Stimulated activated CD8-positive, alpha-beta memory T cell treated with anti-CD3 and anti-CD28 coated beads, Interleukin-7, amount 100 ng/mL, for 4 hours (primary cell): Measurements from ENCODE around the gene MAN1B1.

Source experiments
- DNase-seq, 2 donors: peaks; one replicate each; pipeline ENCODE4 v3.0.0-alpha.2; 2020; ENCODE audit warnings: low read depth in 2 of 2

MAN1B1 gene

DNA sequence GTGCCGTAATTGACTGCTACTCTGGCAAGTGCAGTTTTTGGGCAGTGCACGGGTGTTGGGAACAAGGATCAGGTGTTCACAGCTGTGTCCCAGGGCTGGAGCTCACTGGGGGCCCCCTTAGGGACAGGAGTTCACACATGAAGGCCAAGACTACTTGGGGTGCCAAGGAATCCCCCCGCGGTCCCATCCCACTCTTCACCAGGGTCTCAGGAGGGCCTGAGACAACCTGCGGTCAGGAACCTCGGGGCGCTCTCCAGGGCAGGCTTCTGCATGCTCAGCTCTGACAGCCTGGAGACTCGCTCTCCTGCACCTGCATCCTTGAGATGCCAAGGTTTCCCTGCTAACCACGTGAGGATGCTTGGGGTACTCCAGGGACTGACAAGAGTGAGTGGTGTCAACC, 2.3 kb upstream of the MAN1B1 start:
- no peak for DNase-seq

DNA sequence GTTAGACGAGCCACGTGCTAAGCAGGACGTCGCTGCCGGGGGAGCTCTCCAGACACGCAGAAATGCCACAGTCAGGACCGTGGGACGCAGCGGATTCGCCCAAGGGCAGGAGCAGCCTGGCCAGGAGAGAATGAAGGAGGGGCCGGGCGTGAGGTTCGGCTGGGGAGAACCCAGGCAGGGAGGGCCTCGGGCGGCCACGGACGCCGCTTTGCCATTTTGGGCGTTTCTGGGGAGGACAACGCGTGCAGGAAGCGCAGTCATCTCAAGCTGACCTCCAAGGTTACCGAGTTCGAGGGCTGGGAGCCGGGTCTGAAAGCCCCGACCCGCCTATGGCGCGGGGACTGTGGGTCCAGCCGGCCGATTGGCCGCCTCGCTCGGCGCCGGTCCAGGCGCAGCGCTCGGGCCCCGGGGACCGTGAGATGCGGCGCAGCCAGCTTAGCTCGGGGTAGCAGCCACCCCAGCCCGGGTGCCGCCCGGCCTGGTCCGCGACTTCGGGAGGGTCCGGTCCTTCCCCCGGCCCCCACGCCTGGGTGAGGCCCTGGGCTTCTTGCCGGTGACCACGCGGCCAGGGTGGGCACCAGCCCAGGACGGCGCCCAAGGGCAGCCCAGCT, 760 bp upstream of the MAN1B1 start:
- no peak for DNase-seq

DNA sequence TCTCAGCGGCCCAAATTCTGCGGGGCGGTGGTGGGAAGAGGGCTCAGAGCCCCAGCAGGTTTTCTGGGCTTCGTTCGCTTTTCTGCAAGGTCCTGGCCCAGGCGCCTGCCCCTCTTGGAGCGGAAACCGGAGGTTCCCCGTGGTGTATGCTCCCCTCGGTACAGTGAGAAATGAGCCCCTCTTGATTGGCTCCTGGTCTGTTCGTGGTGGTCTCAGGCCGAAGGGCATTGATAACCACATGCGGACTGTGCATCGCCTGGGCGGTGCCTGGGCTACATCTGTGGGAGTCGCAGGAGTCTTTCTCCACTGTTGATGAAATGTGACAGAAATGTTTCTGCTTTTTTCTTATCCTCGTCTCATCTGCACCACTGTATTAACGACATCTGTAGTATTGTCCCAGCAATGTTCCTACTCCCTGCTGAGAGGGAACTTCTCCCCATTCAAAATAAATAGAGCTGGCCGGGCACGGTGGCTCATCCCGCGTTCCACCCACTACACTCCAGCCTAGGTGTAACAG, 682 bp downstream of the MAN1B1 start:
- no peak for DNase-seq

DNA sequence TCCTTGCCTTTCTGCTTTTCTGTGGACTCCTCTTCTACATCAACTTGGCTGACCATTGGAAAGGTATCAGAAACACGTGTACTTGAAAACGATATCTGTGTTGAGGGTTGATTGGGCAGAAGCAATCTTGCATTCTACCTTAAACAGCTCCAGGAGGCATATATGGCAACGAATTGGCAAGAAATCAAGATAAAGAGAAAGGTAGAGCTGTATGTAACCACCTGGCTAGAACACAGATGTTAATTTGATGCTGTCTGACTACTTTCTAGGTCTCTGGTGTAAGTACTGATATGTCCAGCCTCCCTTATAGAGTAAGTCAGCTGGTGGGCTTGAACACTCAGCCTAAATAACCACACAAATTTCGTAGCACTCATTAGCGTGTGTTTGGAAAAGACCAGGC, 1.3 kb downstream of the MAN1B1 start:
- no peak for DNase-seq

DNA sequence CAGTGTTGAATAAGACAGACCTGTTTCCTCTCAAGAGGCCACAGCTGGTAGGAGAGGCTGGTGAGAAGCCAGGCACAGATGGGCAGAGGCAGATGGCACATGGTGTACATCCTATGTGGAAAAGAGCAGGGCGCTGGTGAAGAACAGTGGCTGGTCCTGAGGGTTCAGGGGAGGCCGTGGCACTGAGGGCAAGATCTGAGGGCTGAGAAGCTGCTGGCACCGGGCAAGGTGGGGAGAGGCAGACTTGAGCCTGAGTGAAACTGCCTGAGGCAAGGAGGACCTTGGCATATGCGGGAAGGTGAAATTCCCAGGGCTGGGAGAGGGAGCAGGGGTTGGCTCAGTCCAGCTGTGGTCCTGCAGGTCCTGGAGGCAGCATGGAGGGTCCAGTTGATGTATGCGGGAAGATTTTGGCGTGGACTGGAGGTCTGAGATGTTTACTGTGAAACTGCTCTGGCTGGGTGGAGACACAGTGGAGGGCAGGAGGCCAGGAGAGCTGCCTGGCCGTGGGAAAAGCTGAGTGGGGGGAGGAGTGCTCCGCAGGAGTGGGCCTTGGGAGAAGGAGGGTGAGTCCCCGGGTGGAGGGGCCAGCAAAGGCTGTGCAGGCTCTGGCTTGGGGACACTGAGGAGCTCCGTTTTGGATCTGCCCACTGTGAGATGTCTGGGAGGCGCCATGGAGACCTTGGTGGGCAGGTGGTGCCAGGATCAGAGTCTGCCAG, 2.6 kb downstream of the MAN1B1 start:
- DNase-seq = no peak

DNA sequence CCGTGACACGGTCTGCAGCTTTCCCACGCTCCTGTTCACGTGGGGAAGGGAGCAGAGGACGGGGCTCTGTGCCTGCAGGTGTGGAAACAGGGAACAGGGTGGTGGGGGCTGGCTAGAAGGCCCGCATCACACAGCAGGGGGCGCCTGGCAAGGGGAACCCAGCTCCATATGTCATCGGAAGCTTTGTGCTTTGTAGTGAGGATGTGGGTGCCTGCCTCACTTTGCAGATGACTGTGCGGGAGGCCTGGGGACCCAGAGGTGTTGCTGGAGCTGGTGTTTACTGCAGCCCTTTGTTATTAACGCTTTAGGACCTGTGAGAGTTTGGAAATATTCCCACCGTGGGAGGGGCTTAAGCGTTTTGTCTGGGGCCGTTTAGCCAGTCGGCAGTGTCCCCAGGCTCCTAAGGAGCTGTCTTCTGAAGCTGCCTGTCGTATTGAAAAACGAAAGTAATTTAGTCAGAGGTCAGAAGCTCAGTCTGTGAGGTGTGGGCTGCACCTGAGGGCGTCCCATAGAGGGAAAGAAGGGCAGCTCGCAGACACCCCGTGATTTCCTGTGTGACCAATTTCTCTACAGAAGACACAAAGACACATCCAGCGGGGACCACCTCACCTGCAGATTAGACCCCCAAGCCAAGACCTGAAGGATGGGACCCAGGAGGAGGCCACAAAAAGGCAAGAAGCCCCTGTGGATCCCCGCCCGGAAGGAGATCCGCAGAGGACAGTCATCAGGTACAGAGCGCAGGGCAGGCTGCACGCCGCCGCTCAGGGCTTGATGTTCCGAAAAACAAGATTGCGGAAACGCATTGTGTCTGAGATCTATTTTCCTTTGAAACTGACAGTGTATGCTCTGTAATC, 9.1 kb downstream of the MAN1B1 start:
- DNase-seq = peak; percentile 72 to 78

DNA sequence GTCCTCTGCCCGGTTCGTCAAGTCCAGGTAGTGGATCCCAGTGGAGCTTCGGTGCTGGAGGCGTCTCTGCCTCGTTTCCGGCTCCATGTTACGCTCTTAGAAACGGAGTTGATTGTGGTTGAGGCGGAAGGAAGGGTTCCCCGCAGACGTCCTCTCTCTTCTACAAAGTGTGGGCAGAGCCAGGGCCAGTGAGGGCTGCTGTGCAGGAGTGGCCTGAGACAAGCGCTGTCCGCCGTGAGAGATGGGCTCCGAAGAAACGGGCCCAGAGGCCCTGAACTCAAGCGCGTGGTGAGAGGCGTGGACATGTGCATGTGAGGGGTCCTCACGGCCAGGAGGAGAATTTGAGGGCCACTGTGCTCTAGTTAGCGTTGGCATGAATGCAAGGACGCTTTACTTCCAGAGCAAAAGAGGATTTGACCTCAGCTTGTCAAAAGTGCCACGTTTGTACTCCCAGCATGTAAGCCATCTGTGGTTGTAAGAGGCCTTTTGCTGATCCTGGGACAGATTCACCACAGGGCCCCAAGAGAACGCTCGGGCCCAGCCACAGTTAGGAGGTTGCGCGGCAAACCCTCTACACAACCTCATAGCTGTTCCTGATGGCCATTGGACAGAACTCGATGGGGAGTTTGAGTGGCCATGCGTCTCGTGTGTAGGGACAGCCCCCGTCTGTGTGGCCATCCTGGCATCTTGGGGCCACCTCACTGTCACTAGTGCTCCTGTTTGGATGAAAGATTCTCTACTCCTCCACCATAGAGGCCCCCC, 10.2 kb downstream of the MAN1B1 start:
- DNase-seq = no peak

DNA sequence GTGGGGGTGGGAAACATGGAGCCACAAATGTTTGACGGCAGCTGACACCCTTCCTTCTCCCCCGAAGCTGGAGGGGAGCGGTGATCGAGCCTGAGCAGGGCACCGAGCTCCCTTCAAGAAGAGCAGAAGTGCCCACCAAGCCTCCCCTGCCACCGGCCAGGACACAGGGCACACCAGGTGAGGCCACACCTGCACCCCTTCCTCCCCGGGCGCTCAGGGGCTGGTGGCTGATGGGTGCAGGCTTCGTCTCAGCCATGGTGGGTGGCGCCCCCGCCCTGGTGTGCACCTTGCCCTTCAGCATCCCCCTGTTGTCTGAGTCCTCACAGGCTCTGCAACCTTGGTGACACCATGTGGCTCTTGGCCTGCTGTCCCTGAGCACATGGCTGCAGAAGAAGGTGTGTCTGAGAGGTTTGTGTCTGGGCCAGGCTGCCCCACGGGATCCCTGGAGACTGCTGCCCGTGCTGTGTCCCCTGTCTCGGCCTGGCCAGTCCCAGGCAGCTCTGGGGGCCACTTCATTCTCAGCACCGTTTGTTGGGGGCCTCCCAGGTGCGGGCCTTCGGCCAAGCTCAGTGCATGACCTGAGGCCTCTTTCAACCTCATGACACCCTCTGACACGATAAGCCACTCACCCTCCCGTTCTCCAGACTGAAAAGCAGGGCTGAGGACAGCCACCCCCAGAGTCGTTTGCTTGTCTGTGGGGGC, 11.1 kb downstream of the MAN1B1 start:
- no peak for DNase-seq

DNA sequence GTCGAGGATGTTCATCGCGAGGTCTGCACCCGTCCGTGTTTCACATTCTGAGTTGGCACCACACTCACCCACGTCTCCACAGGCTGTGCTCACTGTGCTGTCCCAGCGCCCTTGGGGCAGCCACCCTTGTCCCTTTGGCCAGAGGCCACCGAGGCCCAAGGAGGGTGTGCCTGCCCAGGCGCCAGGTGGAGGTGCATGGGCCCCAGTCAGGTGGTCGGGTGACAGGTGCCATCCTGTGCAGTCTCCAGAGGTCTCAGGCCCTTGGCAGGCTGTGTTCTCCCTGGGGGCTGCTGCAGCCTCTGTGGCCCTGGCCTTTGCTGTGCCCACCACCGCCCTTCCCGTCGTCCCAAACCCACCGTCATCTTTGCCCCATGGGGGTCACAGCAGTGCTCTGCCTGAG, 12.4 kb downstream of the MAN1B1 start:
- no peak for DNase-seq

DNA sequence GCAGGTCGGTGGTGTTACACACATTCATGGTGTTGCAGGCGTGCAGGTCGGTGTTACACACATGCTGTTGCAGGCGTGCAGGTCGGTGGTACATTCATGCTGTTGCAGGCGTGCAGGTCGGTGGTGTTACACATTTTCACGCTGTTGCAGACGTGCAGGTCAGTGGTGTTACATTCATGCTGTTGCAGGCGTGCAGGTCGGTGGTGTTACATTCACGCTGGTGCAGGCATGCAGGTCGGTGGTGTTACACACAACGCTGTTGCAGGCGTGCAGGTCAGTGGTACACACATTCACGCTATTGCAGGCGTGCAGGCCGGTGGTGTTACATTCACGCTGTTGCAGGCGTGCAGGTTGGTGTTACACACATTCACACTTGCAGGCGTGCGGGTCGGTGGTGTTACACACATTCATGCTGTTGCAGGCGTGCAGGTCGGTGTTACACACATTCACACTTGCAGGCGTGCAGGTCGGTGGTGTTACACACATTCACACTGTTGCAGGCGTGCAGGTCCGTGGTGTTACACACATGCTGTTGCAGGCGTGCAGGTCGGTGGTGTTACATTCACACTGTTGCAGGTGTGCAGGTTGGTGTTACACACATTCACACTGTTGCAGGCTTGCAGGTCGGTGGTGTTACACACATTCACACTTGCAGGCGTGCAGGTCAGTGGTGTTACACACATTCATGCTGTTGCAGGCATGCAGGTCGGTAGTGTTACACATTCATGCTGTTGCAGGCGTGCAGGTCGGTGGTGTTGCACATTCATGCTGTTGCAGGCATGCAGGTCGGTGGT, 16.6 kb downstream of the MAN1B1 start:
- DNase-seq = no peak

DNA sequence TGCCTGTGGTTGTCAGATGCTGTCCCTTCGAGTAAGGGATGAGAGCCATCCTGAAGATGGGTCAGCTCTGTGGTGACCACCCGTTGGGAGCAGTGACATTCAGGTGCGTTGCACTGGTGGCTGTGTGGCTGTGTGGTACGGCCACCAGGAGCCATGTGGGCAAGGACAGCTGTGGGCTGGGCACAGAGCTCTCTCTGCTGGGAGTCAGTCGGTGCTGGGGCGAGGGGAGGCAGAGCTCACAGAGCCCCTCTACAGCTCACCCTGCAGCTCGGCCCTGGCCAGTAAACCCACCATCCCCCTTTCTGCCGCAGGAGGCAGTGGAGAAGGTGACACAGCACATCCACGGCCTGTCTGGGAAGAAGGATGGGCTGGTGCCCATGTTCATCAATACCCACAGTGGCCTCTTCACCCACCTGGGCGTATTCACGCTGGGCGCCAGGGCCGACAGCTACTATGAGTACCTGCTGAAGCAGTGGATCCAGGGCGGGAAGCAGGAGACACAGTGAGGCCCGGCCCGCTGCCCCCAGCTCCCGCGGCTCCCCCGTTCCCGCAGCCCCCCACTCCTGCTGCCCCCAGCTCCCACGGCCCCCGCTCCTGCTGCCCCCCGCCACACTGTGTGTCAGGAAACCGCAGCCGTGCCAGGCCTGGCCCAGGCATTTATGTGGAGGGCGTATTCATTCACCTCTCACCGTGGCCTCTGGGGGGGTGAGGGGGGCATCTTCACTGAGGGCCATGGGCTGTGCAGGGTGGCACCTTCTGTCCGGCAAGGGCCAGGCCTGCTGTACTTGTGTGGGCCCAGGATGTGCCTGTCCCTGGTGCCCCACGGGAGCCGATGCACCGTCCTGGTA, 19.3 kb downstream of the MAN1B1 start:
- DNase-seq = no peak

DNA sequence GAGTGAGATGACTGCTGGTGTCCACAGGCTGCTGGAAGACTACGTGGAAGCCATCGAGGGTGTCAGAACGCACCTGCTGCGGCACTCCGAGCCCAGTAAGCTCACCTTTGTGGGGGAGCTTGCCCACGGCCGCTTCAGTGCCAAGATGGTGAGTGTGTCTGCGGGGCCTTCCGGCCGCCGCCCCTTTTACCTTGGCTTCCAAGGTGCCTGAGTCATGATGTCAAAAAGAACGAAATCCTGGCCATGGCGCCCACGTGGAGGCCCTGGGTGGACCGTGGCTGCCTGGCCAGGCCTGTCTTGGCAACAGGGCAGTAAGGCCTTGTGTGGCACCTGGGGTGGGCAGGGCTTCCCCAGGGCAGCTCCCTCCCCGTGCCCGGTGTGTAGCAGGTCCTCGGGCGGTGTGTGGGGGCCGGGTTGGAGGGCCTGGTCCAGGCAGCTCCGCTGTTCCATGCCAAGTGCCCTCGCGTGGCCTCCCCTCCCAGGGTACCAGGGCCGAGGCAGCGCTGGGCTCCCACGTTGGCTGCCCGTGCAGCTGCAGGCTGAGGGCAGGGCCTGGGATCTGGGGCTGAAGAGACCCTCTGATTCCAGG, 20.0 kb downstream of the MAN1B1 start:
- DNase-seq = no peak

DNA sequence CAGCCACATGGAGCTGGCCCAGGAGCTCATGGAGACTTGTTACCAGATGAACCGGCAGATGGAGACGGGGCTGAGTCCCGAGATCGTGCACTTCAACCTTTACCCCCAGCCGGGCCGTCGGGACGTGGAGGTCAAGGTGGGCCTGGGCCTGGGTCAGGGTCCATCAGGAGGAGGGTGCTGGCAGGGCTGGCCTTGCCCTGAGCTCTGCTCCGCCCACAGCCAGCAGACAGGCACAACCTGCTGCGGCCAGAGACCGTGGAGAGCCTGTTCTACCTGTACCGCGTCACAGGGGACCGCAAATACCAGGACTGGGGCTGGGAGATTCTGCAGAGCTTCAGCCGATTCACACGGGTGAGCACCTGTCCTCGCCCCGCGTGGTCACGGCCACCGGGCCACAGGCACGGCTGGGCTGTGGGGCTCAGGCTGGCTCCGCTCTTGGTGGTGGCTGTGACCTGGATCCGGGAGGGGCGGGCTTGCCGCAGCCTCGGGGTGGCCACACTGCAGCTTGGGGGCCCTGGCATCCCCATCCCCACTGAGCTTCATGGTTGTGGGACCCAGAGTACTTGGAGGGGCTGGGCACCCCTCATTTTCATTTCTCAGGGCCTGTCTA, 20.6 kb downstream of the MAN1B1 start:
- no peak for DNase-seq

DNA sequence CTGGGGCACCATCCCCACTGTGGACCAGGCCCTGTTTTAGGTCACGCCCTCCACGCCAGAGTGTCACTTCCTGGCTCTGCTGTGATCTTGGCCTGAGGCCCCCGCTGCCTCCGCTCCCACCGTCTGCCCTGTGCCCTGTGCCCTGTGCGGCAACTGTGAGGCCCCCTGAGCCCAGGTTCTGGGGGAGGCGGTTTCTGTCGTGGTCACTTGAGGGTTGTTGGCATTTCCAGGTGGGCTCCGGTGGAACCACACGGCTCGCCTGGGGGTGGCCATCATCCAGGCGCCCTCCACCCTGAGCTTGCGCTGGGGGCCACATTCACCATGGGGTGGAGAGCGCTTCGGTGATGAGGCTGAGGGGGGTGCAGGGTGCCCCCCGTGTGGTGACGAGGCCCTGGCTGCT, 21.2 kb downstream of the MAN1B1 start:
- DNase-seq = no peak

DNA sequence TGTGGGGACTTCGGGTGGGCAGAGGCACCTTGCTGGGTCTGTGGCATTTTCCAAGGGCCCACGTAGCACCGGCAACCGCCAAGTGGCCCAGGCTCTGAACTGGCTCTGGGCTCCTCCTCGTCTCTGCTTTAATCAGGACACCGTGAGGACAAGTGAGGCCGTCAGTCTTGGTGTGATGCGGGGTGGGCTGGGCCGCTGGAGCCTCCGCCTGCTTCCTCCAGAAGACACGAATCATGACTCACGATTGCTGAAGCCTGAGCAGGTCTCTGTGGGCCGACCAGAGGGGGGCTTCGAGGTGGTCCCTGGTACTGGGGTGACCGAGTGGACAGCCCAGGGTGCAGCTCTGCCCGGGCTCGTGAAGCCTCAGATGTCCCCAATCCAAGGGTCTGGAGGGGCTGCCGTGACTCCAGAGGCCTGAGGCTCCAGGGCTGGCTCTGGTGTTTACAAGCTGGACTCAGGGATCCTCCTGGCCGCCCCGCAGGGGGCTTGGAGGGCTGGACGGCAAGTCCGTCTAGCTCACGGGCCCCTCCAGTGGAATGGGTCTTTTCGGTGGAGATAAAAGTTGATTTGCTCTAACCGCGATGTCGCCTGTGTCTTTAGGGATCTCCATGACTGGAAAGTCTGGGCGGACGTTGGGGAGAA, 21.9 kb downstream of the MAN1B1 start:
- no peak for DNase-seq

DNA sequence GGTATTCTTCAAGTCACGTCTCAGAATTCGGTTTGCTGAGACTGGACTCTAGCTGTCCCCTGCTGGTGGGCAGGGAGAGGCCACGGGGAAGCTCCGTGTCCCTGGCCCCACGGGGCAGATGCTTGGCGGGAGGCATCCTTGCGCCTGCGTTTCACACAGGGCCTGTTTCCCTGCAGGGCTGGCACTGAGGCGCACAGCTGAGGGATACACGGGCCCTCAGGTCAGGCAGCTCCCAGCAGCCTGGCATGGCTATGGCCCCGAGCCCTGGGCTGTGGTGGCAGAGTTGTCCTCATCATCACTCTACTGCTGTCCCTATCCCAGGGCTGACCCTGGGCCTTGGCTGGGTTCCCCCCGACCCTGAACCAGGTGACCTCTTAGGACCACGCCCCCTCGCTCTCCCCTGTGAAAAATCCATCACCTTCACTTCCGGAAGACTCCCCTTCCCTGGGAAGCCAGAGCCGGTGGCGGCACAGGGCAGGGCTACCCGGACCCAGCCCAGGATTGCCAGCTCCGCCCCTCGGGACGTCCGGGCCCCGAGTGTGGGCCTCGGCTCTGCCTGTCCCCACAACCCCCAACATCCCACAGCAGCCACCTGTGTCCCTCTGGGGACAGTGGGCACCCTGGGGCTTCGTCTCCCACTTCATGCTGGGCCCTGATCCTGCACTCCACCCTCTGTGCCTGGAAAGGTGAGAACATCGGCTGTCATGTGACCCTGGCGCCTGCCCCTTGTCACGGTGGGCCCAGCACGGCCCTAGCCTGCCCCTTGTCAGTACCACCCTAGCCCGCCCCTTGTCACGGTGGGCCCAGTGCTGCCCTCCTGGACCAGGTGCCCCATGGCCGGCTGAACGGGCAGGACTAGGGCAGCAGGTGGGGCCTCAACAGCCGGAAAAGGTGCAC, 22.7 kb downstream of the MAN1B1 start:
- no peak for DNase-seq
